Stimulated activated CD4-positive, alpha-beta T cell treated with anti-CD3 and anti-CD28 coated beads, Interleukin-12 subunit alpha, Interleukin-12 subunit beta, amount 100 ng/mL, for 48 hours (primary cell): ENCODE data around the gene SMARCC1.
A peak's percentile ranks its signal among the peaks of the same experiment; 100 is the strongest.
"Not testable (repeated sequence)": the region's sequence is repeated elsewhere in the genome, so short reads cannot be mapped to it uniquely, and the experiment has no call there.

Experiments used
- DNase-seq, 3 donors: peaks; one replicate each; pipeline ENCODE4 v3.0.0-alpha.2; 2020; ENCODE audit warnings: low read depth in 2 of 3, low spot score in 1 of 3

SMARCC1 gene

DNA sequence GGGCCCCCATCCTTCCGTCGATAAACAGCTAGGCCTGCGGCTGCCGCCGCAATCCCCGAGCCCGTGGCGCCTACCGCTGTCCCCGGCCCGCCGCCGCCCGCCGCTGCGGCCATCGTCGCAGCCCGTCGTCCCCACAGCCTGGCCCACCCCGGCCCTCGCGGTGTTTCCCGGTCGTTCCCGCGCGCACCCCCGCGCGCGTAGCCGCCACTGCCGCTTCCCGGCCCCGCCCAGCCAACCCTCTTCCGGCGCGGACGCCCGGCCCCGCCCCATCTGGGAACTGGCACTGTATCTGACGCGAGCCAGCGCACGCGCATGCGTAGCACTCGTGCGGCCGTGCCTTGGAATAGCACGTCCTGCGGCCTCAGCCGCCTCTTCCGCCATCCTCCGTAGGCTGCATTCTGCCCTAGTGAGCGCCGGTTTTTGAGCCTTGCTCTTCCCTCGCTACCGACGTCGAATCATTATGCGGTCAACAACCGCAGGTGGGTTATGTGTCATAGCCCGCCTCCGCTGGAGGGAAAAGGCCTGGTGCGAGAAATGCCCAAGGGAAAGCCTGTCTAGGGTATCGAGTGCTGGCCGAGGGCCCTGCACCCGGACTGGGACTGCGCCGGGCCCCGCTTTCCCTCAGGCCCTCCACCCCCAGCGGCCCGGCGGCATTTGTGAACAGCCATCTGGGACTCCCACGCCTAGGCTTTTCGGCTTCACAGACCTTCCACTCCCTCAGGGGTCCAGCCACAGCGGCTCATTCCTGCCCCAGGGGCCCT, at the start of gene SMARCC1:
SMARCC1 (minus strand) TSS at position 209 of the 761 bp plus-strand sequence; CDS start at position 113, 96 bp downstream.
- peak; percentile 92 to 98 (median 96) for DNase-seq

DNA sequence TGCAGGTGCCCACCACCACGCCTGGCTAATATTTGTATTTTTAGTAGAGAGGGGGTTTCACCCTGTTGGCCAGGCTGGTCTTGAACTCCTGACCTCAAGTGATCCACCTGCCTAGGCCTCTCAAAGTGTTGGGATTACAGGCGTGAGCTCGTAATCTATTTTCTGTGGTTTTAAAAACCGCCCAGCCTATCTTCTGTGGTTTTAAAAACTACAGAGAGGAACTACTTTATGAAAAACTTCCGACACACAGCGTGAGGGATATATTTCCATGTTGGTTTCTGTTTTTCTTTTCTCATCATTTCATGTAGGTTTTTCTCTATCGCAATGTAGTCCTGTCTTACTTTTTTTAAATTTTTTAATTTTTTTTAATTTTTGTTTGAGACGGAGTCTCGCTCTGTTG, 47.8 kb upstream of the SMARCC1 start:
- not testable (repeated sequence) for DNase-seq

DNA sequence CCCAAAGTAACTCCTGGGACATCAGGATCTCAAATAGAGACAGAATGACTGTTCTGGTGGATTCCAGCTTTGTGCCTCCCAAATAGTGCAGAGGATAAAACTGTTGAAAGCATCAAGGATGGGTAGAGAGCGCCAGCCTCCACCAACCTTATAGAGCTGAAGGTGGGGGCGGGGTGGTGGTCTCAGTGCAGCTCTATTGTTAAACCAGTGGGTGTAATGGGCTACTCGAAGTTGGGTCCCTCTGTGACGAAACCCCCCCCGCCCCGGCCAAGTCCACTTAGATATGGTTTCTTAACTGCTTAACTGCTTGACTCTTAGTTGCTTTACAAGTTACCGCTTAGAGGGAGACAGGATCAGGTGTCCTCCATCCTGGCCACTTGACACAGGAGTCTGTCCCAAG, 43.9 kb upstream of the SMARCC1 start:
- no peak for DNase-seq

DNA sequence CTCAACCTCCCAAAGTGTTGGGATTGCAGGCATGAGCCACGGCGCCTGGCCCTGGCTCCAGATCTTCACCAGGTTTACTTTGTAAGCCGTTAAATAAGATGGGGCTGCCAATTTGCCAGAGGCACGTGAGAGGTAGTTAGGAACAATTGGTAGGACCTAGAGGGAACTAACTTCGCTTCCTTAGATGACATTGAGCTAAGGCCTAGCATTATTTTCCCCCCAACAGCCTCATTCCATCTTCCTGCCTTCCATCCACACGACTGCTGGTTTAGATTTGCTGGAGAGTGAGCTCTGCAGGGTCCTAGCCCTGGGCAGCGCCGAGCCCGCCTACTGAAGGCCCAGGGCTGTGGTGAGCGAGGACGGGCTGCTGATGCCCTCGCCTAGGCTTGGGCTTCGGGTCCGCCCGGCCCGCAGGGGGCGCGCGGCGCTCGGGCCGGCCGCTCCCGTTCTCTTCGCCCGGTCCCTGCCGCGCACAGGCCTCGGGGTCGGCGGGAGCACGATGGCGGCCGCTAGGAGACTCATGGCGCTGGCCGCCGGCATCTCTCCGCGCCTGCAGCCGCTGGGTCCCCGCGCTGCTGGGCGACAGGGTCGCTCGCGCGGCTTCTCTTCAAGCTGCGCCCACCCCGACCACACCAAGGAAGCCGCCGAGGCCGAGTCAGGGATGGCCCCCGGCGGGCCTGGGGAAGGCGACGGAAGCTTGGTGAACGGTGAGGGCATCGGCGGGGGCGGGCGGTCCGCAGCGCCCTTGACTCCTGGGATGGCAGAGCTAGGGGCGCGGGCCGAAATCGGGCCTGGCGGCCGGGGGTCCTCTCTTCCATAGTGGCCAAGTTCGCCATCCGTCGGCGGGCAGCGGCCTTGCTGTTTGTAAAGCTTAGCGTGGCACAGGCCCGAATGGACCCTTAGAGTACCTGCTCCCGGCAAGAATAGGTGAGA, 43.1 kb upstream of the SMARCC1 start:
- DNase-seq = peak; percentile 58 to 70 (median 67)

DNA sequence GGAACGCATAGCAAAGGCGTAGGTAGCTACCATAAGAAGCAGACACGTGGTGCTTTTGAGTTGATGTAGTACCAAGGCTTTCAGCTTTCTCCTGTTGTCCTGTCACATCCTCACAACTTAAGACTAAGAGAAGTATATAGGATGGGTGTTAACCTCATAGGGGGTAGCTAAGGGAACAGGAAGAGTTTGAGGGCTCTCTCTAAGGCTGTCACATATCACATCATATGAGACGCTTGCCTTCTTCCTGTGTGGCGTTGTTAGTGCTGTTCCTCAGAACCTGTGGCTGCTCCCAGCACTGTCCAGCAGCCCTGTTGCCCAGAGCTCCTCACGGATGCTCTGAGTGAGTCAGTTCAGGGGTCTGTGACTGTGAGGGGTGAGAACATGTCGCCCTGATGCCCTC, 35.9 kb upstream of the SMARCC1 start:
- DNase-seq = no peak

DNA sequence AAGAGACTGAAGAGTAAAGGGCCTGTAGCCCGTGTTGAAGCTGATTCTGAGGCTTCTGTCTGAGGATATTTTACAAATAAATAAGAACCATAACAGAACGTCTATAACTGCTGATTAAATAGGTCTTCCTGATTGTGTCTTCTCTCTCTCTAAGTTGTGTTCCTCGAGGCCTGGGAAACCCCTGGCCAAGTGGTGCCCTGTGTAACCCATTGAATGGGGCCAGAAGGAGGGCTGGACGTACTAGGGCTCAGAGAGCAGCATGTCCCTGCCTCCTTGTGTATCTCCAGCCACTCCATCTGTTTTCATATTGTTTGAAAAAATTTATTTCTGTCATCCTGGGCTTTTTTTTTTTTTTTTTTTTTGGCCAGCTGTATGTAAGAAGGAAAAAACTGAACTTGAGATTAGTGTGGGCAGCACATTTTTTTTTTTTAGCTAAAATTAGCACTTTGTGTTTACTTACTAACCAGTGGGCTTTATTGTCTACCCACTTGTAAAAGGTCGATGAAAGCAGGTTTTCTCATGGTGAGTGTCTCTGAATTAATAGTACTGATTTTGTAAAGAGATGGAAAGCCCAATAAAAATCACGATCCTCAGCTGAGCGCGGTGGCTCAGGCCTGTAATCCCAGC, 32.0 kb upstream of the SMARCC1 start:
- DNase-seq = no peak

DNA sequence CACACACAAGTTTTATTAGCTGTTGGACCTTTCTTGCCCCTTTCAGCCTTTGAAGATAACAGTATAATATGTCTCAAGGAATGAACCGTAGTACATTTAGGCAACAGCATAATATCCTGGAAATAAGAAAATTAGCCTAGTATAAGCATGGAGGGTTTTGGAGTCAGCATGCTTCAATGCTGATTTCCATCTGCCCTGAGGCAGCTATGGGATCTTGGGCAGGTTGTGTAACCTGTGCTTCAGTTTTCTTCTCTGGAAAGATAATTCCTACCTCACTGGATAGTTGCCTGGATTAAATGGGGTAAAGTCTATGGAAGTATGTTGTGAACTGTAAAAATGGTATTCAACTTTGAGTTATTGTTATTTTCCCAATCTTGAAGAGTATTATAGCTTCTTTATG, 22.9 kb upstream of the SMARCC1 start:
- DNase-seq = no peak

DNA sequence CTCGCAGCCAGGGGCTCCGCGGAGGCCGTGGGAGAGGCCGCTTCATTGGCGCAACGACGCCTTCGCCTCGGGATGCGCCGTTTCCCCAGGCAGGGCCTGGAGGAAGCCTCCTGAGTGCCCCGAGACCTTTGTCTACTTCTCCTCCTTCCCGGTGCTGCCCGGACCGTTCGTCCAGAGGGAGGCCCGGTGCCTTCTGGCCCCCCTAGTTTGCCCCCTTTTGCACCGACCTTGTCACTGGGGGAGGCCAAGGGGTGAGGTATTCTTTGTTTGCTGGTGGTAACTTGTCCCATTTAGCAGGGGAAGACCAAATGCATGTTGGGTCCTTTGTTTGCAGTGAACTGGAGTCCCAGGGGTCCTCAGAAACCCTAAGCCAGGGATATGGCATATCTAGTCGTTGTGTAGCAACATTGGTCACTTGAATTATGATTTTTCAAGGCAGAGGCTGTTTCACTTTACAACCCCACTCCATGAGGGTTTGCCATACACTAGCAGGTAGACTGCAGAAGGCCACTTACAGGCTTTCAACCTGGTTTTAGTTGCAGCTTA, 21.9 kb upstream of the SMARCC1 start:
- DNase-seq = no peak

DNA sequence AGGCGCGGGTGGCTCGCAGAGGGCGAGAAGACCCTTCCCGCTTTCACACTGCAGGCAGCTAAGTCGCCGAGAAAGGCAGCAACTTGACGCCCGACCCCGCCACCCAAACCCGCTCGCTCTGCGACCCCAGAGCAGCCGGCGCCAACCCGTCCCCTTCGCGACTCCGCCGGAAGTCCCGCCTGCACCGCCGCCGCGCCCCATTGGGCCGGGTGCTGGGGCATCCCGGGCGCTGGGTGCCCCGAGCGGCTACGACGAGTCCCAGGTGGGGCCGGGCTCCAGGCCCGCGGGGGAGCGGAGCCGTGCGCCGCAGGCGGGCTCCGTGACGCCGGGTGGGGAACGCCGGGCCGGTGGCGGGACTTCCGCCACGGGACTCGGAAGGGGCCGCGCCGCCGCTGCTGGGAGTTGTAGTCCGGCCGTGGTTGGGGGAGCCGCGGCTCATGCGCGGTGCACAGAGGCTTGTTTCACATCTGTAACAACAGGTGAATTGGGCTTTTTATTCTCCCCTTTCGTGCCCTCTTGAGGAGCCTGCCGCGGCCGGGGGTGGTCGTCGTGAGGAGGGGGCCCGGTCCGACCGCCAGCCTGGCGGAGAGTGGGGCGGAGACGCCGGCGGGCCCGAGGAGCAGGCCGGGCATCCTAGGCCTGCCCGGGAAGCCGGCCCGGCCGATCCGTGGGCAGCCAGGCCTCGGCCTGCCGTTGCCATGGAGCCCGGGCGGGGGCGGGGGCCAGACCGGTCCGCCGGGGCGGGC, 21.2 kb upstream of the SMARCC1 start, which contains the start of gene DHX30:
DHX30 (plus strand) TSS at position 405 of the 746 bp plus-strand sequence. CDS start 7,546 bp downstream, outside the sequence.
- peak; percentile 69 to 81 (median 73) for DNase-seq

DNA sequence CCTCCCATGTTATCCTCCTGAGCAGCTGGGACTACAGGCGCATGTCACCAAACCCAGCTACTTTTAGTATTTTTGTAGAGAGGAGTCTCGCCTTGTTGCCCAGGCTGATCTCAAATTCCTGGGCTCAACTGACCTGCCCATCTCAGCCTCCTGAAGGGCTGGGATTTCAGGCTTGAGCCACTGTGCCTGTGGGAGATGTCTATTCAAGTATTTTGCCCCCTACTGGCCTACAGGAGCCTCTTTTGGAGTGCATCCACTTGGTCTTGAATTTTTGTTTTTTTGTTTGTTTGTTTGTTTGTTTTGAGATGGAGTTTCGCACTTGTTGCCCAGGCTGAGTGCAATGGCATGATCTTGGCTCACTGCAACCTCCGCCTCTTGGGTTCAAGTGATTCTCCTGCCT, 18.0 kb upstream of the SMARCC1 start:
- DNase-seq = no peak

DNA sequence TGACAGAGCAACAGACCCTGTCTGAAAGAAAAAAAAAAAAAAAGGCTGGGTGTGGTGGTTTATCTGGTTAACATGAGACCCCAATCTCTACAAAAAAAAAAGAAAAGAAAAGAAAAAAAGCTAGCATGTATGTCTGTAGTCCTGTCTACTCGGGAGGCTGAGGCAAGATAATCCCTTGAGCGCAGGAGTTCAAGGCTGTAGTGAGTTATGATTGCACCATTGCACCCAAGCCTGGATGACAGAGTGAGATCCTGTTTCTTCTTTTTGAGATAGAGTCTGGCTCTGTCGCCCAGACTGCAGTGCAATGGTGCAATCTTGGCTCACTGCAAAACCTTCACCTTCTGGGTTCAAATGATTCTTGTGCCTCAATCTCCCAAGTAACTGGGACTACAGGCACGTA, 12.9 kb upstream of the SMARCC1 start:
- no peak for DNase-seq

DNA sequence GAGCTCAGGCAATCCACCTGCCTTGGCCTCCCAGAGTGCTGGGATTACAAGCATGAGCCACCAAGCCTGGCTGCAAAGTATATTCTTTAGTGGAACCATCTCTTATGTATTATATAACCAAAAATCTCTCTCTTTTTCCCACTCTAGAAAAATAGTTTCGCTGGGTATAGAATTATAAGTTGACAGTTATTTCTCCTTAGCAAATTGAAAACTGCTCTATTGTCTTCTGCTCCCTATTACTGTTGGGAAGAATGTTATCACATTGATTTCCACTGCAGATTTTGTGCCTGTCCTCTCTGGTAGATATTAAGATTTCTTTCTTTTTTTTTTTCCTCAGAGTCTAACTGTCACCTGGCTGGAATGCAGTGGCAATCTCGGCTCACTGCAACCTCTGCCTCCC, 11.0 kb upstream of the SMARCC1 start:
- DNase-seq = no peak

DNA sequence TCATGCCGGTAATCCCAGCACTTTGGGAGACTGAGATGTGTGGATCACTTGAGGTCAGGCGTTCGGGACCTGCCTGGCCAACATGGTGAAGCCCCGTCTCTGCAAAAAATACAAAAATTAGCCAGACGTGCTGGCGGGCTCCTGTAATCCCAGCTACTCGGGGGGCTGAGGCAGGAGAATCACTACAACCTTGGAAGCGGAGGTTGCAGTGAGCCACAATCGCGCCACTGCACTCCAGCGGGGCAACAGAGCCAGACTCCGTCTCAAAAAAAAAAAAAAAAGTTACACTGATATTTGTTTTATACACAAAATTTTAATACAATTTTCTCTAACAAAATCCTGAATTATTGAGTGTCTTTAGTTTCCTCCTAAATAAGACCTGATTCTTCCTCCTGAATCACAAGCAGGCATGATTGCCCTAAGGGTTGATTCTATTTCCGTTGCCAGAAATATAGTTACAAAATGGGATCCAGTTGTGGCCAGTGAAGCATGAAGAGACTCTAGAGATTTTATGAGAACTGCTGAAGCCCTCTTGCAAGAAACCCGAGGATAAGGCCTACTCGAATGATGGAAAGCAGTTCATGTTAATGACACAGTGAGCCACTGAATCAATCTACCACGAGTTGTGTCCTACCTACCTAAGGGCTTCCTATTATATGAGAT, 9.6 kb upstream of the SMARCC1 start:
- no peak for DNase-seq

DNA sequence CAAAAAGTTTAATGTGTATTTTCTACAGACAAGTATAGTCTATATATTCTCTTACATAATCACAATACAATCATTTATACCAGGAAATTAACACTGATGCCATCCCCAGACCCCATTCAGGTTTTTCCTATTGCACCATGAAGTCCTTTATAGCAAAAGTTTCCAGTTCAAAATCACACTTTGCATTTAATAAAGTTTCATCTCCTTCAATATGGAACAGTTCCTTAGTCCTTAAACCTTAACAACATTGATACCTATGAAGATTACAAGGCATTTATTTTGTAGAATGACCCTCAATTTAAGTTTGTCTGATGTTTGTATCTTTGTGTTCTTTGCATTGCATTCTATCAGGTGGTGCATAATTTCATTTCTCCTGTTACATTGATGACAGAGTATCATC, 2.0 kb upstream of the SMARCC1 start:
- no peak for DNase-seq

DNA sequence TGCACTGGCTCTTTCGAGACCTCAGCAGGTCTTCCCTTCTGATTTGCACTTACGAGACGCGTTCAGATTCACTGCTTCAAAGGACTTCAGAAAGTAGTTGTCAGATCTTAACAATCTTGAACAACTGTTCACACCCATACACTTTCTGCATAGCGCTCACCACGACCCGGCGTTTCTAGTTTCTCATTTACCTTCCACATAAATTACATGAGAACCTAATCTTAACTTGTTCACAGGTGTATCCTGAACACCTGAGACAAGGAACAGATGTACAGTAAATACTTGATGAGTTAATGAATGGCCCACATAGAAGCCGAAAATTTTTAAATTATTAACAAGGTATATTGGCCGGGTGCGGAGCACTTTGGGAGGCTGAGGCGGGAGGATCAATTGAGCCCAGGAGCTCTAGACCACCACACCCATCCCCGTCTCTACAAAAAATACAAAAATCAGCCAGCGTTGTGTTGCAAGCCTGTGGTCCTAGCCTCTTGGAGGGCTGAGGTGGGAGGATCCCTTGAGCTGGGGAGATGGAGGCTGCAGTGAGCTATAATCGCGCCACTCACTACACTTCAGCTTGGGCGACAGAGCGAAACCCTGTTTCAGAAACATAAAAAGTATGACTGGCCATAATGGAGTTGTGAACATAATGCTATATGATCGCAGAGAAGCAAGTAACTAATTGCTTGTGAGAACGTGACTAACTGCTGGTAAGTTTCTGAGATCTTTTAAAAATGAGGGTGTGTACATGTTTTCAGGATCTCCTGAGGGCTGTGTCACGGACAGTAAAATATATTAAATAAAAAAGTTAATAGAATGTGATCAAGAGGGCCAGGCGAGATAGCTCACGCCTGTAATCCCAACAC, 984 bp upstream of the SMARCC1 start:
- peak in 1 of 3 donors; percentile 29 for DNase-seq

DNA sequence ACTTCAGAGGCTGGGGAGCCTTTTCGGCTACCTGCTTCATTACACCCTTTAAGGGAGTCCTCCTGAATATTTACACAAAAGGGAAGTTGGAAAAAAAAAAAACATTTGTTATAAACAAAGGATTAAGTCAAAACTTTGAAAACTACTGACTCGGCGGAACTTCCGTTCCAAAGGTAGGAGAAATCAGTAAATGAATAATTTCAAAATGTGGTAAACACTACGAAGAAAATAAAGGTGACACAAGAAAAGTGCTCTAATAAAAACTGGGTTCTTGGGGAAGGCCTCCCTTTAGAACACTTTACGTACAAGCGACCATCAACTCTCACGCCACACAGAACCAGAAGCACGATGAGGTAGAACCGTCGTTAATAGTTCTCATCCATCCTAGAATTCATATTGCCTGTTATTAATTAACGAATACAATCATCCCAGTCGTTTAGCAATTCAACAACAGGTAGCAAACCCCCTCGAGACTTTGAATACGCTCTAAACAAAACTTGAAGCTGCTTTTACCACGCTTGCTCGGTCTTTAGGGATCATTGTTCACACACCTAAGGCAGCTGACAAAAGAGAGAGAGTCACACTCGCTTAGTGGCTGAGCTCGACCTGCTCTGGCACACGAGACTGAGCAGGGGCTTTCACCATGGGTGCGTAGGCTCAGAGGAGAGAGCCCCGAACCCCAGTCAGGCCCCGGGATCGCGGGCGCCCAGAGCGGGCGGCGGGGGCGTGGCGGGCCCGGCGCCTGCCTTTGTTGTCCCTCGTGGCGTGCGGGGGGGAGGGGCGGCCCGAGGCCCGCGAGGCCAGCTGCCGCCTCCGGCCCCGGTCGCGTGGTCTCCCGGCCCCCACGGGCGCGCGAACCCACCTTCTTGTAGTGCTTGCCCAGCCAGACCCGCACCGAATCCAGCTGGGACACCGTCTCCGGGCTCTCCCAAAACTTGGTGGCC, 680 bp downstream of the SMARCC1 start:
- peak in 2 of 3 donors; percentile 42 to 62 for DNase-seq

DNA sequence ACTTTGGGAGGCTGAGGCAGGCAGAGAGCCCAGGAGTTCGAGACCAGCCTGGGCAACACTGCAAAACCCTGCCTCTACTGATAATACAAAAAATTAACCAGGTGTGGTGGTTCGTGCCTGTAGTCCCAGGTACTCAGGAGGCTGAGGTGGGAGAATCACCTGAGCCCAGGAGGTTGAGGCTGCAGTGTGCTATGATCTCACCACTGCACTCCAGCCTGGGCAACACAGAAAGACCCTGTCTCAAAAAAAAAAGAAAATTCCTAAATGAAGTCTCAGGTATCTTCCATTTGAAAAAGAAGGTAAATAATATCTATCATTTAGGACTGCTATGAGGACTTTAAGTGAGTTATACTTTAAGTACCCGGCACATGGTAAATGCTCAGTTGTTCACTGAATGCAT, 2.9 kb downstream of the SMARCC1 start:
- no peak for DNase-seq

DNA sequence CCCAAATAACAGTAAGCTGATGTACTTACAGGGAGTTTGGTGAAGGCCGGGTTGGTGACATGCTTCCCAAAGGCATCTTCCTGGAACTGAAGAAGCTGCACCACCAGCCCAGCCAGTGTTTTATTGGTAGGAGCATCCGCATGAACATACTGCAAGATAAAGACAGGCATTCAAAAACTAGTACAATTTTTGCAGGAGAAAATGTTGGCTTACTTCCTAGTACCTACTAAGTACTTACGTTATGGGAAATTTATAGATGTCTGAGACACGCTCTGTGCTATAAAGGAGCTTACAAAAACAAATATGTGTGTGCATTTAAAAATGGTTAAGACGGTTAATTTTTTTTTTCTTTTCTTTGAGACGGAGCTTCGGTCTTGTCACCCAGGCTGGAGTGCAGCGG, 8.9 kb downstream of the SMARCC1 start:
- DNase-seq = no peak
